GM23338 (cell line): Measurements from ENCODE around the gene MYO16. TPM values are rescaled to one million over a fixed set of nuclear protein-coding genes. Genes with fewer than 3 reads are reported as not detected.

Source experiments
- ATAC-seq: fragments of 200-7000 bp; cut with Tn5 transposase; 3 replicates; pipeline ENCODE4 v1.9.1; 2020
- DNase-seq: peaks from one replicate; pipeline ENCODE4 v3.0.0-alpha.2; 2015; ENCODE audit warnings: low spot score
- H2AFZ ChIP-seq: fragments of 200-600 bp; sonication (generic); 2 replicates; pipeline ENCODE4 v1.8.0; 2016; ENCODE audit warnings: antibody characterized with exemption, mild to moderate bottlenecking, moderate library complexity
- H3F3A ChIP-seq: fragments of 200-600 bp; sonication (generic); replicated peaks from 2 replicates; pipeline ENCODE4 v1.8.0; 2017; ENCODE audit warnings: antibody characterized with exemption, mixed run types, low read depth
- H3K27ac ChIP-seq: fragments of 200-600 bp; sonication (generic); 2 replicates; pipeline ENCODE4 v1.6.1; 2016; ENCODE audit warnings: low read depth
- H3K27me3 ChIP-seq: fragments of 200-600 bp; sonication (generic); 2 replicates; pipeline ENCODE4 v1.8.0; 2016; ENCODE audit warnings: mild to moderate bottlenecking, mixed run types, moderate library complexity; ENCODE audit not compliant: insufficient read depth
- H3K36me3 ChIP-seq: fragments of 200-600 bp; sonication (generic); 2 replicates; pipeline ENCODE4 v1.8.0; 2016; ENCODE audit warnings: mild to moderate bottlenecking; ENCODE audit not compliant: insufficient read depth
- H3K4me1 ChIP-seq: fragments of 200-600 bp; sonication (generic); 2 replicates; pipeline ENCODE4 v1.8.0; 2016; ENCODE audit warnings: mild to moderate bottlenecking, moderate library complexity; ENCODE audit not compliant: insufficient read depth
- H3K4me2 ChIP-seq: fragments of 200-600 bp; sonication (generic); 2 replicates; pipeline ENCODE4 v1.7.1; 2017; ENCODE audit warnings: mixed run types
- H3K4me3 ChIP-seq: fragments of 200-600 bp; sonication (generic); 2 replicates; pipeline ENCODE4 v1.6.1; 2016; ENCODE audit warnings: mixed run types
- H3K79me2 ChIP-seq: fragments of 200-600 bp; sonication (generic); replicated peaks from 2 replicates; pipeline ENCODE4 v1.8.0; 2017; ENCODE audit warnings: mild to moderate bottlenecking; ENCODE audit not compliant: insufficient read depth
- H3K9me2 ChIP-seq: fragments of 200-600 bp; sonication (generic); 2 replicates; pipeline ENCODE4 v1.8.0; 2017; ENCODE audit not compliant: insufficient read depth
- H4K20me1 ChIP-seq: fragments of 200-600 bp; sonication (generic); replicated peaks from 2 replicates; pipeline ENCODE4 v1.8.0; 2017; ENCODE audit warnings: mild to moderate bottlenecking; ENCODE audit not compliant: insufficient read depth
- H3K27ac Mint-ChIP-seq: 2 replicates; pipeline ENCODE4 v1.8.0; 2020; ENCODE audit warnings: inconsistent platforms, mild to moderate bottlenecking, moderate library complexity, mixed read lengths
- H3K27me3 Mint-ChIP-seq: 3 replicates; pipeline ENCODE4 v1.8.0; 2022; ENCODE audit warnings: low read depth, mild to moderate bottlenecking, moderate library complexity, mixed read lengths, inconsistent platforms; ENCODE audit not compliant: insufficient read depth, poor library complexity
- H3K36me3 Mint-ChIP-seq: 3 replicates; pipeline ENCODE4 v1.8.0; 2021; ENCODE audit warnings: low read depth, mild to moderate bottlenecking, inconsistent platforms, moderate library complexity, mixed read lengths
- H3K4me1 Mint-ChIP-seq: 3 replicates; pipeline ENCODE4 v1.8.0; 2020; ENCODE audit warnings: mild to moderate bottlenecking, inconsistent platforms, mixed read lengths
- H3K4me3 Mint-ChIP-seq: 3 replicates; pipeline ENCODE4 v1.8.0; 2021; ENCODE audit warnings: moderate library complexity, mild to moderate bottlenecking, inconsistent platforms, mixed read lengths
- H3K9me3 Mint-ChIP-seq: 3 replicates; pipeline ENCODE4 v1.8.0; 2020; ENCODE audit warnings: moderate library complexity, mild to moderate bottlenecking, inconsistent platforms, mixed read lengths
- CREB1 ChIP-seq: fragments of 250-450 bp; sonication (Bioruptor Pico); IDR thresholded peaks from 2 replicates; pipeline ENCODE4 v1.5.0; 2020; ENCODE audit warnings: low read depth, mild to moderate bottlenecking, moderate library complexity
- CTCF ChIP-seq, 2 experiments: fragments of 200-600 bp in 1 of 2; sonication (generic) in 1 of 2; conservative IDR thresholded peaks; 2 replicates each; pipeline versions ENCODE4 v1.5.1 to v1.6.1; 2016 to 2017; ENCODE audit warnings: antibody characterized with exemption in 2 of 2, low read depth in 2 of 2, mild to moderate bottlenecking in 2 of 2, moderate library complexity in 1 of 2
- ETS1 ChIP-seq: IDR thresholded peaks from 2 replicates; pipeline ENCODE4 v1.6.1; 2016; ENCODE audit warnings: antibody characterized with exemption
- NANOG ChIP-seq: IDR thresholded peaks from 2 replicates; pipeline ENCODE4 v1.6.1; 2016; ENCODE audit warnings: antibody characterized with exemption, borderline replicate concordance
- REST ChIP-seq: IDR thresholded peaks from one replicate; pipeline ENCODE4 v1.6.1; 2018; ENCODE audit warnings: antibody characterized with exemption; ENCODE audit not compliant: unreplicated experiment
- ZNF114 ChIP-seq: fragments of 250-450 bp; sonication (Bioruptor Pico); IDR thresholded peaks from 2 replicates; pipeline ENCODE4 v1.5.0; 2020; ENCODE audit warnings: mild to moderate bottlenecking, moderate library complexity
- ZNF331 ChIP-seq: fragments of 250-450 bp; sonication (Bioruptor Pico); IDR thresholded peaks from 2 replicates; pipeline ENCODE4 v1.5.0; 2020; ENCODE audit warnings: low read depth, mild to moderate bottlenecking, moderate library complexity
- ZNF462 ChIP-seq: fragments of 250-450 bp; sonication (Bioruptor Pico); IDR thresholded peaks from 2 replicates; pipeline ENCODE4 v1.5.0; 2020; ENCODE audit warnings: mild to moderate bottlenecking, moderate library complexity
- polyA plus RNA-seq: library from polyadenylated mRNA; unstranded; fragments of >200 nt; fragmentation: Nextera tagmentation; extraction: Ambion mirVana; gene quantifications from 2 replicates; pipeline ENCODE4 v1.2.1, GENCODE V29; 2016
- total RNA-seq: library from RNA; depleted of rRNA; stranded (reverse); fragments of >200 nt; shearing (Covaris generic); gene quantifications from 2 replicates; pipeline ENCODE4 v1.2.3, GENCODE V29; 2014

The MYO16 gene
- total and polyA plus RNA-seq, 2 experiments from 2014 or later = 0.10 to 0.13 TPM

GRCh38 chr13:109209526-109209925 is 580.1 kb downstream of the MYO16 start:
- H3K79me2 ChIP-seq = no peaks in the 10 kb centered on the region
- H3K27me3 ChIP-seq = no peaks in the 10 kb centered on the region
- no peaks in the 10 kb centered on the region for H3K9me3 Mint-ChIP-seq
- no peaks in the 10 kb centered on the region for H3K27me3 Mint-ChIP-seq
- H2AFZ ChIP-seq = no peak overlapping the region
- no peaks in the 10 kb centered on the region for H3K36me3 ChIP-seq
- no peak overlapping the region for H3K4me3 ChIP-seq
- ATAC-seq = no peak
- no peak for DNase-seq
- no peaks in the 10 kb centered on the region for H3K36me3 Mint-ChIP-seq
- TF ChIP-seq ZNF331 (CRISPR knock-in tag) (no peak), ZNF462 (CRISPR knock-in tag) (no peak), ETS1 (no peak), REST (no peak), CTCF (conservative IDR thresholded peaks at IDR 0.05; ENCODE audit: low read depth in 2 of 2) (no peak), ZNF114 (CRISPR knock-in tag) (no peak), CREB1 (CRISPR knock-in tag) (no peak), NANOG (no peak)
- H3K4me1 ChIP-seq = no peaks in the 10 kb centered on the region
- H3K27ac ChIP-seq = no peak overlapping the region
- no peaks in the 10 kb centered on the region for H4K20me1 ChIP-seq
- no peak overlapping the region for H3K27ac Mint-ChIP-seq
- H3K4me2 ChIP-seq = no peak overlapping the region
- peaks cover 8% of the 10 kb centered on the region for H3K4me1 Mint-ChIP-seq
- no peak overlapping the region for H3K4me3 Mint-ChIP-seq
- H3F3A ChIP-seq = no peaks in the 10 kb centered on the region
- peaks cover 3% of the 10 kb centered on the region; the same call in 1 of the 2 replicates for H3K9me2 ChIP-seq
